SK-N-SH (cell line): ENCODE data around the gene PLCH1. TPM values are rescaled to one million over a fixed set of nuclear protein-coding genes. Genes with fewer than 3 reads are reported as not detected.

ENCODE experiments used
- CTCF ChIA-PET: fragments of 300-600, 350-600 bp; formaldehyde crosslinking; extraction: SDS; loops from one replicate; lab custom pipeline; 2021; lab: Yijun Ruan, JAX
- POLR2A ChIA-PET: fragments of 350-600 bp; sonication (Branson Sonifier 250); formaldehyde crosslinking; extraction: SDS; loops from one replicate; lab custom pipeline; 2020; ENCODE audit warnings: antibody characterized with exemption, inconsistent platforms; lab: Yijun Ruan, JAX
- DNase-seq: peaks from one replicate; pipeline ENCODE4 v3.0.0; 2012
- H2AFZ ChIP-seq: fragments of 200-600 bp; sonication (generic); 2 replicates; pipeline ENCODE4 v1.8.1; 2016; ENCODE audit warnings: antibody characterized with exemption, mild to moderate bottlenecking, low read depth
- H3F3A ChIP-seq: fragments of 200-600 bp; sonication (generic); replicated peaks from 2 replicates; pipeline ENCODE3; 2016; ENCODE audit warnings: antibody characterized with exemption, mild to moderate bottlenecking; ENCODE audit not compliant: insufficient read depth
- H3K27ac ChIP-seq, 2 experiments: fragments of 200-500 bp in 1 of 2; fragments of 200-600 bp in 1 of 2; sonication (Bioruptor generic) in 1 of 2; sonication (generic), shearing (Covaris generic) in 1 of 2; 2 replicates each; pipeline versions ENCODE4 v1.5.1 to v1.6.1; 2014 to 2016; ENCODE audit warnings: low read depth in 2 of 2, inconsistent platforms in 1 of 2, low read length in 1 of 2, mild to moderate bottlenecking in 1 of 2, mixed read lengths in 1 of 2
- H3K27me3 ChIP-seq: fragments of 200-600 bp; sonication (generic), shearing (Covaris generic); 2 replicates; pipeline ENCODE4 v1.6.1; 2016; ENCODE audit warnings: mixed run types; ENCODE audit not compliant: insufficient read depth
- H3K36me3 ChIP-seq, 2 experiments: fragments of 200-500 bp in 1 of 2; fragments of 200-600 bp in 1 of 2; sonication (Bioruptor generic) in 1 of 2; sonication (generic) in 1 of 2; replicated peaks in 1 of 2; 2 replicates each; pipeline versions ENCODE3 to v1.5.1; 2014 to 2016; ENCODE audit warnings: low read length in 1 of 2, mild to moderate bottlenecking in 1 of 2; ENCODE audit not compliant: insufficient read depth in 2 of 2, control insufficient read depth in 1 of 2
- H3K4me1 ChIP-seq, 2 experiments: fragments of 200-500 bp in 1 of 2; fragments of 200-600 bp in 1 of 2; sonication (Bioruptor generic) in 1 of 2; sonication (generic), shearing (Covaris generic) in 1 of 2; 2 replicates each; pipeline versions ENCODE4 v1.5.1 to v1.6.1; 2014 to 2016; ENCODE audit warnings: low read depth in 1 of 2, low read length in 1 of 2, mixed run types in 1 of 2; ENCODE audit not compliant: insufficient read depth in 2 of 2, control insufficient read depth in 1 of 2
- H3K4me2 ChIP-seq: fragments of 200-600 bp; sonication (generic), shearing (Covaris generic); 2 replicates; pipeline ENCODE4 v1.6.1; 2017; ENCODE audit warnings: mixed run types
- H3K4me3 ChIP-seq, 2 experiments: fragments of 200-500 bp in 1 of 2; fragments of 200-600 bp in 1 of 2; sonication (Bioruptor generic) in 1 of 2; sonication (generic), shearing (Covaris generic) in 1 of 2; 2 replicates each; pipeline versions ENCODE4 v1.5.1 to v1.8.1; 2014 to 2016; ENCODE audit warnings: low read depth in 2 of 2, inconsistent platforms in 1 of 2, low read length in 1 of 2, mild to moderate bottlenecking in 1 of 2, mixed read lengths in 1 of 2, moderate library complexity in 1 of 2
- H3K79me2 ChIP-seq: fragments of 200-600 bp; sonication (generic); 2 replicates; pipeline ENCODE4 v1.8.1; 2017; ENCODE audit warnings: mild to moderate bottlenecking; ENCODE audit not compliant: insufficient read depth
- H3K9ac ChIP-seq: fragments of 200-600 bp; sonication (generic); 2 replicates; pipeline ENCODE4 v1.6.1; 2017; ENCODE audit warnings: mixed run types
- H3K9me2 ChIP-seq: fragments of 200-600 bp; sonication (generic); 2 replicates; pipeline ENCODE4 v1.6.1; 2017; ENCODE audit warnings: mixed run types
- H3K9me3 ChIP-seq: fragments of 200-600 bp; sonication (generic); 2 replicates; pipeline ENCODE4 v1.6.1; 2017; ENCODE audit warnings: mixed run types, mild to moderate bottlenecking, moderate library complexity
- H4K20me1 ChIP-seq: fragments of 200-600 bp; sonication (generic); 2 replicates; pipeline ENCODE4 v1.6.1; 2017; ENCODE audit warnings: mild to moderate bottlenecking, mixed run types; ENCODE audit not compliant: insufficient read depth
- FOXJ3 ChIP-seq: sonication (generic); formaldehyde crosslinking; IDR thresholded peaks from 2 replicates; pipeline ENCODE4 v1.5.1; 2020; ENCODE audit warnings: mild to moderate bottlenecking, missing genetic modification reagents
- POLR2AphosphoS5 ChIP-seq: IDR thresholded peaks from 2 replicates; pipeline ENCODE4 v1.6.1; 2012; ENCODE audit warnings: low read depth, low read length
- RXRA ChIP-seq: IDR thresholded peaks from 2 replicates; pipeline ENCODE4 v1.4.0; 2012; ENCODE audit warnings: low read depth, mild to moderate bottlenecking, borderline replicate concordance
- SIN3A ChIP-seq: IDR thresholded peaks from 2 replicates; pipeline ENCODE4 v1.6.1; 2012; ENCODE audit warnings: low read depth, mild to moderate bottlenecking, low read length, moderate library complexity, borderline replicate concordance
- WGBS: methylation state at CpG from one replicate; pipeline ENCODE4 v1.1.6; 2017; ENCODE audit warnings: low lambda C conversion rate; 5-methylcytosine and 5-hydroxymethylcytosine counted together
- polyA plus RNA-seq, 3 experiments: library from polyadenylated mRNA; depleted of rRNA; stranded (reverse); fragments of >200 nt; gene quantifications; 2 replicates each; pipeline ENCODE4 v1.2.3, GENCODE V29; 2012
- TF ChIP-seq, protein P1 (sequence below): fragments of 150-350 bp; IDR thresholded peaks from 2 replicates; pipeline ENCODE4 v1.6.1; 2016; ENCODE audit warnings: mild to moderate bottlenecking, low read depth, low read length
- TF ChIP-seq, protein P2 (sequence below): fragments of 150-350 bp; IDR thresholded peaks from 2 replicates; pipeline ENCODE4 v1.6.1; 2017; ENCODE audit warnings: antibody characterized with exemption, low read length, low read depth, borderline replicate concordance

Gene PLCH1
- polyA plus RNA-seq, 1 of the 3 experiments (the other 2 are of a cell fraction), result 0.26 TPM

DNA sequence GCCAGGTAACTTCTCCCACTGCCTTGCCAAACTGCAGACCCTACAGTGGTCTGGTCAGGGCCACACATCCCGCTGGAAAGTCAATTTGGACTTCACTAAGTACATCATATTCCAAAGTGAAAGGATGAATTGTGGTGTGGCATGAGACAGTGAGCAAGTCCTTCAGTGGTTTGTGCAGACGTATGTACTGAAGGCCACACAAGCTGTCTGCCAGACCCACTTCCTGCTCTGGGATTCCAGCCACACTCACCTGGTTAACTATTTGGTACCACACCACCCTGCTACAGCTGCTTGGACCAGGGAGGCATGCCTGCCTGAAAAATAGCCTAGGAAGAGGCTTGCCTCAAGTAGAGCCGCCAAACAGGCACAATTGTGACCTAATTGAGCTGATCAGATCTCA lies 357.3 kb downstream of the PLCH1 start:
- Histone ChIP-seq H2AFZ (no peak overlapping the region), H3K4me3 (no peak overlapping the region), H3K9me2 (no peaks in the 10 kb centered on the region), H3F3A (peaks cover 10% of the 10 kb centered on the region), H3K27me3 (no peaks in the 10 kb centered on the region), H3K36me3 (no peaks in the 10 kb centered on the region), H3K27ac (peak overlapping the region in 1 of 2 experiments; percentile 79; a peak in 2 of 4 replicates), H3K9ac (no peak overlapping the region)
- CTCF ChIA-PET, result interaction anchor here (1.0 to 4.8 kb wide), 3 partner anchors 32 to 314 kb away, joined by 5 to 26 read pairs (median 5); no protein-coding TSS in a partner anchor
- WGBS, result 71% methylated on average over 3 of the region's 3 CpGs
- no peak for TF ChIP-seq POLR2AphosphoS5
- TF ChIP-seq, all 33 proteins: peak for 0
- POLR2A ChIA-PET, result interaction anchor here (1.2 kb wide), 1 partner anchor 15 kb away, joined by 3 read pairs; no protein-coding TSS in a partner anchor
- H3K79me2 ChIP-seq, result no peaks in the 10 kb centered on the region
- H3K9me3 ChIP-seq, result no peaks in the 10 kb centered on the region
- H3K4me1 ChIP-seq, result peaks cover 7 to 40% of the 10 kb centered on the region in 2 experiments; a peak in 3 of 4 replicates
- no peak overlapping the region for H3K4me2 ChIP-seq
- no peak for DNase-seq
- H4K20me1 ChIP-seq, result no peaks in the 10 kb centered on the region

GRCh38 chr3:155386919-155387318 lies 358.0 kb downstream of the PLCH1 start:
- ChIA-PET CTCF (interaction anchor here (1.2 to 4.8 kb wide), 3 partner anchors 33 to 315 kb away, joined by 3 to 26 read pairs (median 5); no protein-coding TSS in a partner anchor), POLR2A (no interaction called here)
- H3F3A ChIP-seq, result peaks cover 10% of the 10 kb centered on the region
- no peaks in the 10 kb centered on the region for H4K20me1 ChIP-seq
- DNase-seq, result no peak
- WGBS, result 81% methylated on average over 8 of the region's 8 CpGs
- H3K27ac ChIP-seq, result peak overlapping the region in 1 of 2 experiments; percentile 79; a peak in 2 of 4 replicates
- no peak overlapping the region for H3K4me3 ChIP-seq
- no peak for TF ChIP-seq FOXJ3 (CRISPR knock-in tag)
- no peak for TF ChIP-seq RXRA
- no peak overlapping the region for H2AFZ ChIP-seq
- H3K27me3 ChIP-seq, result no peaks in the 10 kb centered on the region
- no peaks in the 10 kb centered on the region for H3K36me3 ChIP-seq
- no peaks in the 10 kb centered on the region for H3K9me2 ChIP-seq
- H3K9me3 ChIP-seq, result no peaks in the 10 kb centered on the region
- no peak overlapping the region for H3K9ac ChIP-seq
- H3K4me2 ChIP-seq, result no peak overlapping the region
- peaks cover 3 to 34% of the 10 kb centered on the region in 2 experiments; a peak in 3 of 4 replicates for H3K4me1 ChIP-seq
- no peaks in the 10 kb centered on the region for H3K79me2 ChIP-seq

- no peak for DNase-seq
- POLR2A ChIA-PET, result no interaction called here
- CTCF ChIA-PET, result interaction anchor here (1.1 to 4.8 kb wide), 4 partner anchors 34 to 420 kb away, joined by 3 to 26 read pairs (median 4); partner anchors contain the start of gene C3orf33
- Histone ChIP-seq H3K36me3 (no peaks in the 10 kb centered on the region), H3K79me2 (no peaks in the 10 kb centered on the region), H3K9me3 (no peaks in the 10 kb centered on the region), H3K4me1 (peaks cover 0 to 27% of the 10 kb centered on the region in 2 experiments; a peak in 2 of 4 replicates), H3K9ac (no peak overlapping the region), H3F3A (peaks cover 7% of the 10 kb centered on the region), H2AFZ (no peak overlapping the region), H4K20me1 (no peaks in the 10 kb centered on the region), H3K4me3 (no peak overlapping the region), H3K9me2 (no peaks in the 10 kb centered on the region), H3K4me2 (no peak overlapping the region), H3K27me3 (no peaks in the 10 kb centered on the region), H3K27ac (peak overlapping the region in 1 of 2 experiments; percentile 79; a peak in 2 of 4 replicates)
- TF ChIP-seq POLR2AphosphoS5, result no peak
- TF ChIP-seq, protein P1, sequence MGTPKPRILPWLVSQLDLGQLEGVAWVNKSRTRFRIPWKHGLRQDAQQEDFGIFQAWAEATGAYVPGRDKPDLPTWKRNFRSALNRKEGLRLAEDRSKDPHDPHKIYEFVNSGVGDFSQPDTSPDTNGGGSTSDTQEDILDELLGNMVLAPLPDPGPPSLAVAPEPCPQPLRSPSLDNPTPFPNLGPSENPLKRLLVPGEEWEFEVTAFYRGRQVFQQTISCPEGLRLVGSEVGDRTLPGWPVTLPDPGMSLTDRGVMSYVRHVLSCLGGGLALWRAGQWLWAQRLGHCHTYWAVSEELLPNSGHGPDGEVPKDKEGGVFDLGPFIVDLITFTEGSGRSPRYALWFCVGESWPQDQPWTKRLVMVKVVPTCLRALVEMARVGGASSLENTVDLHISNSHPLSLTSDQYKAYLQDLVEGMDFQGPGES, result no peak
- no peak for TF ChIP-seq SIN3A
- TF ChIP-seq, protein P2, sequence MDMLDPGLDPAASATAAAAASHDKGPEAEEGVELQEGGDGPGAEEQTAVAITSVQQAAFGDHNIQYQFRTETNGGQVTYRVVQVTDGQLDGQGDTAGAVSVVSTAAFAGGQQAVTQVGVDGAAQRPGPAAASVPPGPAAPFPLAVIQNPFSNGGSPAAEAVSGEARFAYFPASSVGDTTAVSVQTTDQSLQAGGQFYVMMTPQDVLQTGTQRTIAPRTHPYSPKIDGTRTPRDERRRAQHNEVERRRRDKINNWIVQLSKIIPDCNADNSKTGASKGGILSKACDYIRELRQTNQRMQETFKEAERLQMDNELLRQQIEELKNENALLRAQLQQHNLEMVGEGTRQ, result no peak
- WGBS, result 69% methylated on average over 4 of the region's 4 CpGs
Observed at GRCh38 chr3:155385896-155386625, 358.8 kb downstream of the PLCH1 start.
